ENCODE results near the gene TAOK3. TPM values are rescaled to one million over a fixed set of nuclear protein-coding genes. Genes with fewer than 3 reads are reported as not detected.

TAOK3 gene
- total and polyA plus RNA-seq, 2 of the 8 experiments (the other 6 are each of a cell fraction or from before 2014, with no cell fraction given): 5.2 to 9.3 TPM

GRCh38 chr12:118120579-118121363 lies 251.9 kb downstream of the TAOK3 start (continued):
- TF ChIP-seq KDM4A (IDR thresholded peaks at IDR 0.05; ENCODE audit: low read depth, low read length, severe bottlenecking) (no peak), FOSL1 (IDR thresholded peaks at IDR 0.05; ENCODE audit: insufficient read depth, low read depth, low read length) (no peak), NRF1 (IDR thresholded peaks at IDR 0.05; ENCODE audit: low read depth, low read length) (no peak), SIRT6 (IDR thresholded peaks at IDR 0.05; ENCODE audit: low read length) (no peak), GABPA (IDR thresholded peaks at IDR 0.05; ENCODE audit: borderline replicate concordance, insufficient read depth, low read length) (no peak), POU5F1 (IDR thresholded peaks at IDR 0.05; ENCODE audit: low read depth, low read length) (no peak), POLR2A (IDR thresholded peaks at IDR 0.05; ENCODE audit: control extremely low read depth in 1 of 2, low read depth in 2 of 2, low read length in 2 of 2) (0 out of 3 replicates have a peak, but pooled peaks of 1 of the 2 experiments have one; percentile 14), BACH1 (IDR thresholded peaks at IDR 0.05; ENCODE audit: low read length) (no peak), RAD21 (IDR thresholded peaks at IDR 0.05 in 1 of 2, conservative IDR thresholded peaks at IDR 0.05 in 1 of 2; ENCODE audit: low read depth in 2 of 2, low read length in 2 of 2) (peak; percentile 60 to 62), EZH2 (IDR thresholded peaks at IDR 0.05; ENCODE audit: low read depth, low read length, severe bottlenecking) (no peak), CHD1 (IDR thresholded peaks at IDR 0.05; ENCODE audit: low read depth, low read length) (no peak), EP300 (IDR thresholded peaks at IDR 0.05; ENCODE audit: borderline replicate concordance in 1 of 2, low read depth in 2 of 2, low read length in 2 of 2) (no peak), TCF12 (IDR thresholded peaks at IDR 0.05; ENCODE audit: low read depth, low read length) (no peak; the same call in 1 of the 2 replicates), KDM5A (IDR thresholded peaks at IDR 0.05; ENCODE audit: low read length) (no peak), SAP30 (IDR thresholded peaks at IDR 0.05; ENCODE audit: insufficient read depth, insufficient replicate concordance, low read length) (no peak), SP2 (IDR thresholded peaks at IDR 0.05; ENCODE audit: low read length) (no peak), E2F6 (IDR thresholded peaks at IDR 0.05) (no peak), TAF7 (optimal IDR thresholded peaks at IDR 0.05; ENCODE audit: borderline replicate concordance, low read depth, low read length) (no peak), BCL11A (IDR thresholded peaks at IDR 0.05; ENCODE audit: low read depth in 2 of 2, low read length in 2 of 2) (no peak), HDAC6 (IDR thresholded peaks at IDR 0.05; ENCODE audit: low read depth, low read length) (no peak), TAF1 (IDR thresholded peaks at IDR 0.05; ENCODE audit: low read depth, low read length) (0 out of 2 replicates have a peak, but pooled peaks have one; percentile 17), SRF (IDR thresholded peaks at IDR 0.05; ENCODE audit: low read depth, low read length) (no peak), CEBPB (IDR thresholded peaks at IDR 0.05; ENCODE audit: low read depth, low read length) (no peak), GTF2F1 (IDR thresholded peaks at IDR 0.05; ENCODE audit: borderline replicate concordance, low read depth, low read length) (no peak)
